Skeletal muscle tissue (tissue), 4 donors: ENCODE data around the gene NSUN3. TPM values are rescaled to one million over a fixed set of nuclear protein-coding genes. Genes with fewer than 3 reads are reported as not detected.
A peak's percentile ranks its signal among the peaks of the same experiment; 100 is the strongest.

Source experiments
- H3K27ac ChIP-seq: one replicate; pipeline ENCODE4 v1.7.0; 2013; ENCODE audit warnings: mild to moderate bottlenecking, low read depth, low read length, inconsistent platforms
- H3K27me3 ChIP-seq, 3 donors: one replicate each; pipeline ENCODE4 v1.7.0; 2013; ENCODE audit warnings: low read length in 3 of 3; ENCODE audit not compliant: control insufficient read depth in 3 of 3, insufficient read depth in 3 of 3
- H3K36me3 ChIP-seq, 3 donors: one replicate each; pipeline ENCODE4 v1.7.0; 2013; ENCODE audit warnings: low read length in 3 of 3; ENCODE audit not compliant: control insufficient read depth in 3 of 3, insufficient read depth in 3 of 3
- H3K4me1 ChIP-seq, 3 donors: one replicate each; pipeline ENCODE4 v1.7.0; 2013; ENCODE audit warnings: low read length in 3 of 3, mild to moderate bottlenecking in 3 of 3; ENCODE audit not compliant: control insufficient read depth in 3 of 3, insufficient read depth in 3 of 3
- H3K4me3 ChIP-seq, 3 donors: one replicate each; pipeline ENCODE4 v1.7.0; 2013; ENCODE audit warnings: low read length in 3 of 3
- H3K9ac ChIP-seq, 3 donors: one replicate each; pipeline ENCODE4 v1.7.0; 2013; ENCODE audit warnings: low read length in 3 of 3, mild to moderate bottlenecking in 3 of 3, moderate library complexity in 2 of 3, low read depth in 1 of 3
- H3K9me3 ChIP-seq, 3 donors: one replicate each; pipeline ENCODE4 v1.7.0; 2013; ENCODE audit warnings: low read length in 3 of 3; ENCODE audit not compliant: control insufficient read depth in 3 of 3
- total RNA-seq: library from RNA; depleted of rRNA; stranded (reverse); fragments of >200 nt; gene quantifications from one replicate; pipeline ENCODE4 v1.2.3, GENCODE V29; 2014
- donor health status: Osteomylitis.

Gene NSUN3
- total RNA-seq: 17.2 TPM

DNA sequence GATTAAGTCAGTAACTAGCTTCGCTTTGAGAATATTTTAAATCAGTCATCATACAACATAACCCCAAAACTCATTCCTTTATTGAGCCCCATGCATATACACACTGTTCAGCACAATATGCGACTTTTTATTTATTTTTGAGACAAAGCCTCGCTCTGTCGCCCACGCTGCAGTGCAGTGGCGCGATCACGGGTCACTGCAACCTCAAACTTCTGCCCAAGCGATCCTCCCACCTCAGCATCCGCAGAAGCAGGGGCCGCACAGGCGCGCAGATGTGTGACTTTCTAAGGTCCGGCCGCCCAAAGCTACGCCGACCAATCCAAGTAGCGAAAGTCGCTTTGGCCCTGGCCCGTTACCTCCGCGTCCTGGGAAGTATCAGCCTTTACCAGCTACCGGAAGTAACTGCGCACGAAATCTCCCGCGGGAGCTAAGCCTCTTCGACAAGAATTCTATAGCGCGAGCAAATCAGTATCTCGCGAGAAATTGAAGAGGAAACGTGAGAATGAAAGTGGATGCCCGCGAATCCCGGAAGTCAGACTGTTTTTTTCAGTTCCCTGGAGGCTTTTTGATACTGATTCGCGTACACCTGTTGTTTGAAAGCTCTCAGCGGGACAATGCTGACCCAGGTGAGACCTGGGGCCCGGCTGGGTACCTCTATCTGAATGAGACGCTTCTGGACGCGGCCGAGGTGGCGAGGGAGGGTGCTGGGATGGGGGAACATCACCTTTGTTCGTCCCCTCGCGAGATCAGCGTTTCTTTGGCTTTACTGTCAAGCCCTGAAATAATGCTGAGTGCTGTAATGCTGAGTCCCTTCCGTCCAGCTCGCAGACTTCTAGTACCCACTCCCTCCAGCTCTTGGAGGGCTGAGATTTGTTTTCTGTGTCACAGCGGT, at the start of gene NSUN3, which contains the start of gene DHFR2:
Gene NSUN3, plus strand, starts transcription at position 549 of the 892 bp plus-strand sequence. Its CDS starts 66 bp downstream, at position 615.
Gene DHFR2, minus strand, starts transcription at position 404 of the 892 bp plus-strand sequence. CDS start 1,405 bp downstream, outside the sequence.
- H3K9me3 ChIP-seq: no peaks in the 10 kb centered on the region
- H3K36me3 ChIP-seq: peaks cover 0 to 11% (median 10%) of the 10 kb centered on the region in 3 donors
- H3K27ac ChIP-seq: peak within 1 kb of the TSS; percentile 87
- peaks cover 3 to 12% (median 11%) of the 10 kb centered on the region in 3 donors for H3K4me1 ChIP-seq
- H3K27me3 ChIP-seq: no peaks in the 10 kb centered on the region
- peak within 1 kb of the TSS; percentile 89 to 91 (median 89) for H3K4me3 ChIP-seq
- H3K9ac ChIP-seq: peak within 1 kb of the TSS; percentile 84 to 89 (median 88)

DNA sequence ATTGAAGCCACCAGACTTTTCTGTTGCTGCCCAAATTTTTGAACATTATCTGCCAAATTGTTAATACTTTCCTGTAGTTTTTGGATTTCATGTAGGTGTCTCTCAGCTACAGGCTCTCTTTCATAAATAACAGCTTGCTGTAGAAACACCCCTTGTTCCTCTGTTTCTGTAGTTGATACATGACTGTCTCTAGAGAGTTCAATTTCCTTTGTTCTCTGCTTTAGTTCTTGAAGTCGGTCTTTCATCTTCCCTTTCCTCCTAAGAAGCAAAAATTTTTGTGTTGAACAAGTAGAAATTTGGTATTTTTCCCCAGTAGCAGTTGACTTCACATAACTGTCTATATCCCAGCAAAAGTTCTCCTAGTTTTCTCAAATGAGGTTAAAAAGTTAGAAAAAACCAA, 47.8 kb upstream of the NSUN3 start:
- no peak overlapping the region for H3K4me3 ChIP-seq
- no peak overlapping the region for H3K9ac ChIP-seq
- no peaks in the 10 kb centered on the region for H3K9me3 ChIP-seq
- no peak overlapping the region for H3K27ac ChIP-seq
- H3K27me3 ChIP-seq: no peaks in the 10 kb centered on the region
- no peaks in the 10 kb centered on the region for H3K4me1 ChIP-seq
- H3K36me3 ChIP-seq: no peaks in the 10 kb centered on the region

DNA sequence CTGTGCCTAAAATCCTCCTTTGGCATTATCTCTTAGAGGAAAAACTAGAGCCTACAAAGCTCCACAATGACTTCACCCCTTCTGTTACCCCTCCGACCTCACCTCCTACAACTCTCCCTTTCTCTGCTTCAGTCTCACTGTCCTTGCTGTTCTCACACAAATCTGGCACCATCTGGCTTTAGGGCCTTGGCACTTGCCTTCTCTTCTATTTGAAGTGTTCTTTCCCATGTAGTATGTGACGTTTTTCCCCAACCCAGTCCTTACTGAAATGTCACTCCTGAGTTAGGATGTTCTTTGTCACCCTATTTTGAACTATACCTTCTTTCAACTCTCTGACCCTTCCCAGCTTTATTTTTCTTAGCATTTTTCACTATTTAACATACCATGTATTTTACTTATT, 43.2 kb upstream of the NSUN3 start:
- Histone ChIP-seq H3K4me1 (no peaks in the 10 kb centered on the region), H3K27ac (no peak overlapping the region), H3K36me3 (no peaks in the 10 kb centered on the region), H3K4me3 (no peak overlapping the region), H3K9ac (no peak overlapping the region), H3K27me3 (no peaks in the 10 kb centered on the region), H3K9me3 (no peaks in the 10 kb centered on the region)

DNA sequence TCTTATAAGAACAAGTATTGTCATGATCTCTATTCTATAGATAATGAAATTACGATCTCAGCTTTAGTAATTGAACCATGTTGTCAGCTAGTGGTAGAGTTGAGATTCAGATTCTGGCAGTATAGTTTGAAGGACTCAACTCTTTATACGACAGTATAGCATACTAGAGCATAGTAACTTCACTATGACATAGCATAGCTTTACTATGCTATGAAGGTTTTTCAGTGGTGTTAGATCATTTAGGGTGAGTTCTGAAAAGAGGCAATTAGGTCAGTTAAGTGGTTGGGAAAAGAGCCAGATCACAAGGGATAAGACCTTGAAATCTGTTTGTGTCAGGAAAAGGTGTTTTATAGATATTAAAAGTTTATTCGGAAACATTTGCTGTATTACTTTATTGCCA, 42.6 kb upstream of the NSUN3 start:
- H3K36me3 ChIP-seq: no peaks in the 10 kb centered on the region
- H3K9me3 ChIP-seq: no peaks in the 10 kb centered on the region
- no peak overlapping the region for H3K9ac ChIP-seq
- H3K27ac ChIP-seq: no peak overlapping the region
- H3K4me1 ChIP-seq: no peaks in the 10 kb centered on the region
- no peaks in the 10 kb centered on the region for H3K27me3 ChIP-seq
- H3K4me3 ChIP-seq: no peak overlapping the region

DNA sequence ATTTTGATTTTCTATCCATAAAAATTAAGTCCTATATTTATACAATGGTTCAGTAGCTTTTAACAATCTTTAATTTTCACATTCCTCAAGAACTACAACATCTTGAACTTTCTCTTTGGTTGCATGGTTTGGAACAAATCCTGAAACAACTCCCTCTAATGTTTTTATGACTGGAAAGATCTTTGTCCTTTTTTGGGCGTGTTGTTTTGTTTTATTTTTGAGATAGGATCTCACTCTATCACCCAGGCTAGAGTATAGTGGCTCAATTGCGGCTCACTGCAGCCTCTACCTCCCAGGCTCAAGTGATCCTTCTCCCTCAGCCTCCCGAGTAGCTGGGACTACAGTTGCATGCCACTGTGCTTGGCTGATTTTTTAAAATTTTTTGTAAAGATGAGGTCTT, 38.5 kb upstream of the NSUN3 start:
- H3K4me3 ChIP-seq: no peak overlapping the region
- no peaks in the 10 kb centered on the region for H3K4me1 ChIP-seq
- no peak overlapping the region for H3K27ac ChIP-seq
- no peaks in the 10 kb centered on the region for H3K9me3 ChIP-seq
- no peak overlapping the region for H3K9ac ChIP-seq
- H3K27me3 ChIP-seq: no peaks in the 10 kb centered on the region
- no peaks in the 10 kb centered on the region for H3K36me3 ChIP-seq

DNA sequence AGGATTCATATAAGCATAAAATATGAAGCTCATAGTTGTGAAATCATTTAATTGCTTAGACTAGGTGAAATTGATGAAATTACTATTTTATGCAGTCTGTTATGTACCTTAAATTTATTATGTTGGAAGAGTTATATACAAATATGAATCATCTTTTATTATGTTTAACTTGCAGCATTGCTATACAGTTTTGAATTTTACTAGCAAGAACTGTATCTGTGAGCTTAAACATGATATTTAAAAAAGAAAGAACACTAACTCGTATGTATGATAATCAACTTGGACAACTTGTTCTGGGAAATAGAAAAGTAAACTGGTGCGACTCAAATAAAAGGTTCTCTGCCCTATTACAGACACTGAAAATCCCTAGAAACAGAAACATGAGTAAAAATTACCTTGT, 36.2 kb upstream of the NSUN3 start:
- Histone ChIP-seq H3K36me3 (no peaks in the 10 kb centered on the region), H3K27ac (no peak overlapping the region), H3K27me3 (no peaks in the 10 kb centered on the region), H3K9me3 (no peaks in the 10 kb centered on the region), H3K9ac (peak overlapping the region in 1 of 3 donors; percentile 21), H3K4me3 (no peak overlapping the region), H3K4me1 (no peaks in the 10 kb centered on the region)

DNA sequence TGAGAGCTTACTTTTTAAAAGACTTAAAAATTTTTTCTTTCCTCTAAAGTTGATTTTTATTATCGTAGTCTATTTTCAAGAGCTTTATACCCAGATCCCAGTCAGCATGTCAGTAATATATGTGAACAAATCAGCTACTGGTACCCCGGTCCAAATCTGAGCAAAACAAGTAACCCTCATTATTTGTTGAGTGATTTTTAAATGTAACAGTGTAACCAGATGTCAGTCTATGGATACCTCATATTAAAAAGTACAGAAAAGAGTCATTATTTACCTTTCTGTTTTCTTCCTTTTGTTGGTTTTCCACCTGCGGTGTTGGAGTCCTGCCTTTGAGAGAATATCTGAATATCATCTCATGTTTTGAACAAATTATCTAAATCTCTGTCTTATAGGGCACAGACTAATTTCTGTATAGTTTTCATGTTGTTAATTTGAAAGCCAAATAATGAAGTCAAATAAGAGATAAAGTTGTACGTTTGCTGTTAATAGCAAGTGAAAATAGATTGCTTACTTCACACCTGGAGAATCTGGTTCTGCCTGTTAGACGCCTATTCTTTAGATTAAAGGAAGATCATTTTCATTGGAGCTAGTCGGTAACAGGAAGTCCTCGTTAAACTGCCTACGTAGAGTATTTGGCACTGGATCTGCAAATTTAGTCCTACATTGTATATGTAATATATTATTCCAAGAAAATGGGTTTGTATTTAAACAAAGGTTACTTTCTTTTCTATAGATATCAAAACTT, 34.6 kb upstream of the NSUN3 start, which contains the start of gene STX19:
Gene STX19, minus strand, starts transcription at position 505 of the 745 bp plus-strand sequence. CDS start 13,328 bp downstream, outside the sequence.
- Histone ChIP-seq H3K4me1 (no peaks in the 10 kb centered on the region), H3K9me3 (no peaks in the 10 kb centered on the region), H3K27ac (no peak within 1 kb of the TSS), H3K36me3 (no peaks in the 10 kb centered on the region), H3K4me3 (no peak within 1 kb of the TSS), H3K9ac (no peak within 1 kb of the TSS), H3K27me3 (no peaks in the 10 kb centered on the region)

DNA sequence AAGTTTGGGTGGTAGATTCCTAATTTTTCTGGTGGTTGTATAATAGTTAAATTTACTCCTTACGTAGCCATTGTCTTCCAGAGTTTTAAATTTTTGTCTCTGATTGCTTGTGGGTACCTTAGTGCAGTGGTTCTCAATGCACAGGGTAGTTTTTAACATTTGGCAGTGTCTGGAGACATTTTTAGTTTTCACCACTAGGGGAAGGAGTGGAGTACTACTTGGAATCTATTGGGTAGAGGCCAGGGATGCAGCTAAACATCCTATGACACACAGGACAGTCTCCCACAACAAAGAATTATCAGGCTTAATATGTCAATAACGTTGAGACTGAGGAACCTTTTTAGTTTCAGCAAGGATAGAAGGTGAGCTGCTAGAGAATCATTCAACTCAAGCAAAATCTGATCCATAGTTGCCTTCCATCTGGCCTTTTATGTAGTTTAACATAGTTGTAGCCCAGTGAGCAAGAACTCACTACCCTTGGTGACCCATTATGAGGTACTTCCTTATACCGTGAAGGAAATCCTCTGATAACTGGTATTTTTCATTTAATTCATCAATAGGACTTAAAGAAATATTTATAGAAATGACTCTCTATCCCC, 25.9 kb upstream of the NSUN3 start:
- Histone ChIP-seq H3K36me3 (no peaks in the 10 kb centered on the region), H3K4me1 (no peaks in the 10 kb centered on the region)

DNA sequence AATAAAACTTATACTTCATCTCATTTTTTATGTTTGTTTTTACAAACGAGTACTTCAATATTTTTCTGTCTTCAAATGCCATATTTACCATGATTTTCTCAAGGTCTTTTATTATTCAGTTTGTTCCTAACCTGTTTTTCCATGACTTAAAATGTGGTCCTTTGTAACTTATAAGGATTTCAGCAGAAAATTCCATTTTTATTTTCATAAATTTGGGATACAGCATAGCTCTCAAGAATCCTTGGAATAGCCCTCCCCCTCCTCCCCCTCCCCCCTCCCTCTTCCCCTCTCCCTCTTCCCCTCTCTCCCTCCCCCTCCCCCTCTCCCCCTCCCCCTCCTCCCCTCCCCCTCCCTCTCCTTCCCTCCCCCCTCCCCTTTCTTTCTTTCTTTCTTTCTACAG, 19.6 kb upstream of the NSUN3 start:
- H3K4me1 ChIP-seq: no peaks in the 10 kb centered on the region

More for the DNA sequence above, 25.9 kb upstream of the NSUN3 start:
- no peak overlapping the region for H3K9ac ChIP-seq
- H3K27ac ChIP-seq: no peak overlapping the region
- no peaks in the 10 kb centered on the region for H3K27me3 ChIP-seq
- H3K9me3 ChIP-seq: no peaks in the 10 kb centered on the region
- no peak overlapping the region for H3K4me3 ChIP-seq

More for the DNA sequence above, 19.6 kb upstream of the NSUN3 start:
- no peaks in the 10 kb centered on the region for H3K27me3 ChIP-seq
- H3K9ac ChIP-seq: no peak overlapping the region
- H3K9me3 ChIP-seq: no peaks in the 10 kb centered on the region
- H3K36me3 ChIP-seq: no peaks in the 10 kb centered on the region
- H3K4me3 ChIP-seq: no peak overlapping the region
- H3K27ac ChIP-seq: no peak overlapping the region
